Measurements from ENCODE around the gene APOL3.
"Not testable (repeated sequence)": the region's sequence is repeated elsewhere in the genome, so short reads cannot be mapped to it uniquely, and the experiment has no call there.

Gene APOL3, protein sequence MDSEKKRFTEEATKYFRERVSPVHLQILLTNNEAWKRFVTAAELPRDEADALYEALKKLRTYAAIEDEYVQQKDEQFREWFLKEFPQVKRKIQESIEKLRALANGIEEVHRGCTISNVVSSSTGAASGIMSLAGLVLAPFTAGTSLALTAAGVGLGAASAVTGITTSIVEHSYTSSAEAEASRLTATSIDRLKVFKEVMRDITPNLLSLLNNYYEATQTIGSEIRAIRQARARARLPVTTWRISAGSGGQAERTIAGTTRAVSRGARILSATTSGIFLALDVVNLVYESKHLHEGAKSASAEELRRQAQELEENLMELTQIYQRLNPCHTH

DNA sequence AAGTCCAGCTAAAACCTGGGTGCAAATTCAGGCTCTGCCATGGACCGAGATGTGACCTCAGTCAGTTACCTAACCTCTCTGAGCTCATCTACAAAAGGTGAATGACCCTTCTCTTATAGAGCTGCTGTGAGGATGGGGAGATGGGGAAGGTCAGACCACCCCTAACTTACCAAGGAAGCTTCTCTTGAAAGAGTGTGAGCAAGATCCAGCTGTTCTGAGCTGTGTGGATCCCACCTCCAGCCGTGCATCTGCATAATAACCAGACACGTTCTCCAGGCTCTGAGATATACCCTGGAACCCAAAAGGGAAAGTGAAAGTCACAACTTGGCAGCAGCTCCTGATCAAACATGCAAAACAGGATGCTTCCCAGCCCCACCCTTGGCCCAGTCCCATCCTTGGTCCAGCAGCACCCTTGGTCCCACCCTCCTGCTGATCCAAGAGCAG, at the start of gene APOL3:
Gene APOL3, minus strand, starts transcription at position 257 of the 444 bp plus-strand sequence. CDS start 11,700 bp downstream, outside the sequence.
- no peak for DNase-seq (ENCODE audit: insufficient read length, low spot score)
- no peak for FAIRE-seq

DNA sequence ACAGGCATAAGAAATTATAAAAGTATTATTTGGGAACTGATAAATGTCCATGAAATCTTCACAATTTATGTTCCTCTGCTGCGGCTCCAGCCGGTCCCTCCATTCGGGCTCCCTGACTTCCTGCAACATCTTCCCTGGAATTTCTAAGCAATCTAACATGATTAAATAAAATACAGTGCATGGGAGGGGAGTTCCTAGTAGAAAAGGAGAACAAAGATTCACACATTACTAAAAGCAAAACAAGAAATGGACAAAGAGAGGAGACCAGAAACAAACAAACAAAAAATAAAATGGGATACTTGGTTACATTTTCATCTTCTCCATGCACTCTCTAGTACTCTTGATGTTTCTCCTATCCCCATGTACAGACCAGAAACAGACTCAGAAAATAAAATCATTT, 49.7 kb upstream of the APOL3 start:
- no peak for DNase-seq (ENCODE audit: insufficient read length, low spot score)
- FAIRE-seq = no peak

DNA sequence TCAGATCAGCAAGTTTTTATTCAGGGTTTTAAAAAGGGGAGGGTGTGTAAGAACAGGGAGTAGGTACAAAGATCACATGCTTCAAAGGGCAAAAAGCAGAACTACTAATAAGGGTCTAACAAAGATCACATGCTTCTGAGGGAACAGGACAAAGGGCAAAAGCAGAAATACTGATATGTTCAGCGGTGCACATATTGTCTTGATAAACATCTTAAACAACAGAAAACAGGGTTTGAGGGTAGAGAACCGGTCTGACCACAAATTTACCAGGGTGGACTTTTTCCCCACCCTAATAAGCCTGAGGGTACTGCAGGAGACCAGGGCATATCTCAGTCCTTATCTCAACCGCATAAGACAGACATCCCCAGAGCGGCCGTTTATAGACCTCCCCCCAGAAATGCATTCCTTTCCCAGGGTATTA, 48.9 kb upstream of the APOL3 start:
- not testable (repeated sequence) for FAIRE-seq; DNase-seq (ENCODE audit: insufficient read length, low spot score)

DNA sequence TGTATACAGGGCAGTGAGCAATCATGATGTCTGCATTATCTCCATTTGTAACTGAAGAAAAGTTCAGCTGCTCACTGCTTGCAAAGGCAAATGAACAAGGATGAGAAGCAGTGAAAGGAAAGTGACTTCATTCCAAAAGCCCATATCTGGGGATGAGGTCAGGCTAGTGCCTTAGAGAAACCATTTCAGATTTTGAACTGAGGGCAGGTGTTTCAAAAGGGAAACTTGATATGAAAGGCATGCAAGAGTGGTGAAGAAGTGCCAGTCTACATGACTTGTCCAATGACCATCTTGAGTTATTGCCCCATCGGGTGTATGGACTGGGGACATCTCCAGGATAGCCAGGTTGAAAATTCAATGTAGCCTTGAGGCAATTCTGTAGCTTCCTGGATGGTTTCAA, 48.4 kb upstream of the APOL3 start:
- DNase-seq (ENCODE audit: insufficient read length, low spot score) (no peak), FAIRE-seq (no peak)

DNA sequence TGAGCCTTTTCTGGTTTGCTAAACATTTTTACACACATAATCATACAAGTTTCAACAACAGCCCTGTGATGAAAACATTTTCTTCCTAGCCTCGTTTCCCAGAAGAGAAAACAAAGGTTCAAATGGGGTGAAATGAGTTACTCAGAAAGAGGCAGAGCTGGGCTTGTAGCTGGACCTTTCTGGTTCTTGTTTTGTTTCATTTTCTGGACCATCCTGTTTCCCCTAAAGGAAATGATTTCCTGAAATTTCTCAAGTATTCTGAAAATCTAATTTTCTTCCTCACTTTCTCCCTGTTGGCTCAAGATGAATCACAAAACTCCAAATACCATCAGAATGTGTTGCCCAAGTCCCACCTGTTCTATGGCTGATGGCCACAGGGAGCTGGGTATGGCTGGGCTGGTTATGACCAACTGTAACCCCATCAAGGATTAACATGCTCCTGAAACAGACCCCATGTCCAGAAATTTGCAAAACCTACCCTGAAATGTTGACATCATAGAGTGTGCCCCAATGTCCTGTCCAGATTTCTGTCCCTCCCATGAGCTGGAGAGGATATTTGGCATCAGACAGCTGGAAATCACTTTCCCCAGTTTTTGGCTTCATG, 47.7 kb upstream of the APOL3 start:
- FAIRE-seq (no peak), DNase-seq (ENCODE audit: insufficient read length, low spot score) (no peak)

DNA sequence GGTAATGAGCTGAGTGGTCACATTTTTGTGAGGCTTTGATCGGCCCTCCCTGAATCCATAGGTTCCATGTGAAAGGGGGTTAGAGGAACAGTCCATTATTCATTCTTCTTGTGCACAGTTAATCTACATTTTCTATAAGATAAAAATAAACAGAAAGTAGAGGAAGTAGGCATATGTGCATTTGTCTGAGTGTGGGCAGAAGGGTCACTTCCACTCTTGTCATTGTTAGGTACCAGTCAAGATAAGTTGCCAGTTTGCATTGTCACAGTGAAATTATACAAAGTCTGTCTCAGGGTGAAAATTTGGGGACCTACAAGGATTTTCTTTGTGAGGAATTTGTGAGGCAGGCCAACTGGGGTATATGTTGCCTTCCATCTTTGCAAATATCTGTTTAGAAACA, 45.7 kb upstream of the APOL3 start:
- DNase-seq (ENCODE audit: insufficient read length, low spot score) (no peak), FAIRE-seq (no peak)

DNA sequence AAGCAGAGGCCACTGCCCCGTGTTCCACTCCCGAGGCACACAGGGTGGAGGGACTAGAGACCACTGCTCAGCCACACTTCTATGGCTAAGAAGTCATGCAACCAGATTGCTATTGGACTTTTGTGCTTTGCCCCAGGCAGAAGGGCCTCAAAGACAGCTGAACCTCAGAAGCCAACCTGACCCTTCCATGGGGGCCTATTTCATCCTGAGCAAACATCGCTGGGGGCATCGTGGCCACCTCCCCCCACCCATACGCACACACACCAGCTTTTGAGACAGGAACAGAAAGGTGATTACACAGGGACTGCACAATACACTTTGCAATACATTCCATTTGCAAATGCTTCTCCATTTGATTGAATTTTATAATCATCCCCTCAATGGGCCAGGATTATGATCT, 45.0 kb upstream of the APOL3 start:
- not testable (repeated sequence) for DNase-seq (ENCODE audit: insufficient read length, low spot score); FAIRE-seq

DNA sequence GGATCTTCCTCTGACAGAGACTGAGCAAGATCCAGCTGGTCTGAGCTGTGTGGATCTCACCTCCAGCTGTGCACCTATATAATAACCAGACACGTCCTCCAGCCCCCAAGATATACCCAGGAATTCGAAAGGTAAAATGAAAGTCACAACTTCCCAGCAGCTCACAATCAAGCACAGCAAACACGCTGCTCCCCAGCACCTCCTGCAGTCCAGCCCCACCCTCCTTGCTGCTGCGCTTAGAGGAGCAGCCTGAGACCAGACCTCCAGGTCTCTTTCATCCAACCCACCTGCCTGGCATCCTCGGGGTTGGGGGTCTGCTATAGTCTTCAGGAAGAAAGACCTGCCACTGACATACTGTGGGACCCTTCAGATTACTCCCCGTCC, 44.1 kb upstream of the APOL3 start:
- DNase-seq (ENCODE audit: insufficient read length, low spot score) (no peak), FAIRE-seq (no peak)

DNA sequence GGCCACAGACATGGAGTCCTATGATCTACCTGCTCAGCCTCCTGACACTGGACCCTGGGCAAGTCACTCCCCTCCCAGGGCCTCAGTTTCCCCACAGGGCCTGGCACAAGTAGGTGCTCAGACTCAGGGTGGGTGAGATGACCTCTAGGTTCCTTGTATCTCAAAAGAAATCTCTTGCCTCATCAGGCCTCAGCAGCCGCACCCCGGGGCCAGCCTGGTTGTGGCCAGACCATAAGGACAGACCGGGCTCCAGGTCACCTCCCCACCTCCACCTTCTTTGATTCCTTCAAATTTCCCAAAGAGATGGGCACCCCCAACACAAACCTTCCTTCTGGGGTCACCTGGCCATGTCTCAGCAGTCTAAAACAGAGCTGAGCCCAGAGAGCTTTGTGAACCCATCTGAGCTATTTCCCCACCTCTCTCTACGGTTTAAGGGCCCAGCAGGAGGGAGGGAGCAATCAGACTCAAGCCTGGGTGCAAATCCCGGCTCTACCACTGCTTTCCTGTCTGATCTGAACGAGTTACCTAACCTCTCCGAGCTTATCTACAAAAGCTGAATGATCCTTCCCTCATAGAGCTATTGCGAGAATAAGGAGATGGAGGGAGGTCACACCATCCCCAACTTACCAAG, 43.6 kb upstream of the APOL3 start:
- FAIRE-seq (no peak), DNase-seq (ENCODE audit: insufficient read length, low spot score) (no peak)

DNA sequence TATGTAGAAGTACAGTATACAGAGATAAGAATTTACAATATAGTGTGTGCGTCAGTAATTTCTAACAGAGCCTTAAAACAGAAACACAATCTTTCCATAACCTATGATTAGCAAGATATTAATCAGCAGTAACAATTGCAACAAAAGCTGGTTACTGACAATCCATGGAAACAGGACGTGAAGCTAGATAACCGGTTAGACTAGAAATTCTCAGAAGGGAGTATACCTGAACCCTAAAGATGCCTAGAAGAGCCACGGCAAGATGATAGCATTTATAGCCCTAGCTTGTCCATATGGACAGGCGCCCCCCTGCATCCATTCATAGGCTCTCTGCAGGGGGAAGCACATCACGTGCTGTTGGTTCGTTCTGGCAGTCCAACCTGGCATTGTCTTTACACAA, 42.9 kb upstream of the APOL3 start:
- FAIRE-seq; DNase-seq (ENCODE audit: insufficient read length, low spot score): not testable (repeated sequence)

DNA sequence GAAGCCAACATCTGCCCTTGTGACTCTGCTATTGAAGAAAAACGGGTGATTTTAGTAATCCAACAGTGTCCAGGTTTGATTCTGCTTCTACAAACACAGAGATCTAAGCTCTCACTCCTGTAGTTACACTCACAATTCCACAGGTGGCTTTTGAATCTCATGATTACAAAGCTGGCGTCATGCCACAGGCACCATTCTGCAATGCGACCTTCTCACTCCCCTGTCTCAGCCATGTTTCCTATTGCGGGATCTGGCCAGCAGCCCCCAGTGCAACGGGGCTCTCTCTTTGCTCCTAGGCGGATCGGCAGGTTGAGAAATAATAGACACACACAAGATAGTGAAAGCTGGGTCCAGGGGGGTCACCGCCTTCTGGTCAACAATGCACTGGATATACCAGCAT, 42.4 kb upstream of the APOL3 start:
- not testable (repeated sequence) for DNase-seq (ENCODE audit: insufficient read length, low spot score); FAIRE-seq

DNA sequence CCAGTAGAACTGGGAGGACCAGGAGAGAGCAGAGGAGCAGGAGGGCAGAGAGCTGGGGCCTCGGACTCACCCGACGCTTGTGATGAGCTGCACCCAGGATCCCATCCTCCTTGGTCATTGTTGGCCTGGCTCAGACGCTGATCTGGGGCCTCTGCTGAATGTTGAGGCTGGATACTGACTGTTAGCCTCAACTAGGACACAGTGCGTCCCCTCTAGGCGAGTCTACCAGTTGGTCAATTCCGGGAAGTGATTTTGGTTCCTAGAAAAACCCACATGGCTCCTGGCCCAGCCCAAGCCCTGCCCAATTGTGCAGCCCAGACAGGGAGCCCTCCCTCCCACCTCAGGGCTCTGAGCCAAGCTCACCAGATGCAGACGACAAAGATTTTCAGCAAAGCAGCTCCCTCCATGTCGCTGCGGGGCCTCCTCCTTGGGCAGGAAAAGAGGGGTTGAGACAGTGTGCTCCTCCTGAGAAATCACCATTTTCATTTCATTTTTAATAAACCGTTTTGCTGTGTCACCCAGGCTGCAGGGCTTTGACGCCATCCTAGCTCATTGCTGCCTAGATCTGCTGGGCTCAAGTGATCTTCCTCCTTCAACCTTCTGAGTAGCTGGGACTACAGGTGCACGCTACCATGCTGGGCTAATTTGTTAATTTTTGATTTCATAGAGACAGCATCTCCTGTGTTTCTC, 41.2 kb upstream of the APOL3 start, which contains the start of gene APOL4:
Gene APOL4, minus strand, starts transcription at position 180 of the 690 bp plus-strand sequence. Its CDS starts 75 bp downstream, at position 105.
- no peak for DNase-seq (ENCODE audit: insufficient read length, low spot score)
- FAIRE-seq = no peak

DNA sequence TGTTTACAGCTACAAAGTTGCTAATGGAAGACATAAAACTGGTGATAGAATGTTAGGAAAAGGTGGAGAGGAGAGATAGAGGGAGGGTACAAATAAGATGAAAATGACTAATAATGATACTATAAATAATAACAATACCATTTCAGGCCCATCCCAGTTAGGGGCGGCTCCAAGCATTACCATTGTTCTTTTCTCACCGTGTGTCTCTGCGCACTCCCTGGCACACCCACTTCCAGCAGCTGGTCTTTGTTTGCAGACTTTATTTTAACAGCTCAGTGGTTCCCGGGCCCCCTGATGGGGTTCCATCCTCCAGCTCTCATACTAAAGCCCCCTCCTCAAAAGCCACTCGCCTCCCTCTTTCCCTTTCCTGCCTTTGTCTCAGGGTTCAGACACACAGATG, 40.5 kb upstream of the APOL3 start:
- DNase-seq (ENCODE audit: insufficient read length, low spot score); FAIRE-seq: not testable (repeated sequence)

DNA sequence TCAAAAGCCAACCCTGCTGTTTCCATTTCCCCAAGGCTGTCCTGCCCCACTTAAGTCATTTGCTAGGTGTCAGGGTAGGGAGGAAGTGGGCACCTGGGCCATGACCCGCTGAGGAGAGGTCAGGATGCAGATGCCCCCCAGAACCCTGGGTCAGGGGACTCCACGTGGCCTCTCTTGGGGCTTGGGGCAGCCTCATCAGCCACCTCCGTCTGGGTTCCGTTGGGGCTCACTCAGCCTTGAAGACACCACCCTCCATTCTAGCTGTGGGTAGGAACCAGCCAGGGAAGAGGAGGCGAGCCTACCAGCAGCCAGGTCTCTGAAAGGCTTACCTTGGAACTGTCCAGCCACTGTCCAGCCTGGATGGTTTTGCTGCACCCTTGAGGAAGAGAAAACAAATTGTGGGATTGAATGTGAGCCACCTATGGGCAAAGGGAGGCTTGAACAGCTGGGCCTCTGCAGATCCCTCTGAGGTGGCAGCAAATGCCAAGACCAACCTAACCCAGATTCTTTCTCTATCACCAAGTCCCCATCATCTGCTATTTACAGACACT, 38.5 kb upstream of the APOL3 start:
- FAIRE-seq = no peak
- DNase-seq (ENCODE audit: insufficient read length, low spot score) = no peak

DNA sequence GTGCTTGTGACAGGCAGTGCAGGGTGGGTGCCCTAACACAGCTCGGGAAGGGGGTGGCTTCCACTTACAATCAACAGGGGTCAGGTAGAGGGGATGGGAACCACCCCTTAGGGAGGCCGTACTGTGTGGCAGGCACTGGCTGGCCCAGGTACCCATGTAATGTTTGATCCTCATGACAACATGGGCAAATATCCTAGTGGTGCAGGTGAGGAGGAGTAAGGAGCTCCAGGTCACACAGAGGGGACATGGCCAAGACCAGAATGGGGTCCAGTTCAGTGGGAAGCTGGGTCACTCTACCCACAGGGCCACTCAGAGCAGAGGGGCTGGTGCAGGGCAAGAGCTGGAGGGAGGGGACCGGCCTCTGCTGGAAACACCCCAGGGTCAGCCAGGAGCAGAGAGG, 38.0 kb upstream of the APOL3 start:
- FAIRE-seq (no peak), DNase-seq (ENCODE audit: insufficient read length, low spot score) (no peak)

DNA sequence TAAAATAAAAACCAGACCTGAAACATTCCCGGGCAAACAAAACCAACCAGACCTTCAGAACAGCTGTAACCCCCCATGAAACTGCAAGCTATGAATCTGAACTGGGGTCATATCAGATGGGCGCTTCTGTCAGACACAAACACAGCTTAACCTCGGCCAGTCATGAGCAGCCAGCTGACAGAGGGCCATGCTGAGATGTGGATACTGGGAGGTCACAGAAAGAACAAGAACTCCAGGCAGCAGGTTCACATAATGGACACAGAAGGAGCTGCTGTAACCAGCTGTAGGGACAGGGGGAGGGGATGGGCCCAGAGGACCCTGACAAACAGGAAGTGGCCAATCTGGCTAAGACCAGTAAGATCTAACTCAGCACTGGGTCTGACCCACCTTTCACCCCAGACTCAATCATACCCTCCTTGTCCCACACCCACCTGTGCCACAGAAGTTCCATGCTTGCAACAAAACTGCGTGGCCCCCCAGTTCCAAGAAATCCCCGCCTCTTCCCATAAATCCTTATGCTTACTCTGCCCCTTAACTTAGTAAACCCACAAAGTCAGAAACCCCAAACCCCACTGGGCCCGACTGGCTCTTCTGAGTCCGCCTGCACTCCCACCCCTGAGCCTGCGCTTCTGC, 37.1 kb upstream of the APOL3 start:
- FAIRE-seq = no peak

DNA sequence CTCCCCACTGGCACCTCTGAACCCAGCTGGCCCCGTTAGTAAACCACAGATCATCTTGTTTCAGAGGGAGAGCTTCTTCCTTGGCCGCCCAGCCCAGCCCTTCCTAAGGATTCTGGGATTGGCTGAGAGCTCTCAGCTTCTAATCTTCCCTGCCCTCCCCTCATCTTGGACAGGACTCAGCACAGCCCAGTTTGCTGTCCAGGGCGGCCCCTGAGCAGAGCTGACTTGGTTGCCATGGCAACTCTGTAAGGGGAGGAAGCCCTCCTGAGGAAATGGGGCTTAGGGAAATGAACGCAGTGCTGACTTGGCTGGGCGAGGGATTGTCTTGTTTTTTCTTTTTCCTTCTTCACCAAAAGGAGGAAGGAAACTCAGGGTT, 36.5 kb upstream of the APOL3 start:
- FAIRE-seq = no peak
- no peak for DNase-seq (ENCODE audit: insufficient read length, low spot score)

More for the DNA sequence above, 37.1 kb upstream of the APOL3 start:
- DNase-seq (ENCODE audit: insufficient read length, low spot score) = no peak

DNA sequence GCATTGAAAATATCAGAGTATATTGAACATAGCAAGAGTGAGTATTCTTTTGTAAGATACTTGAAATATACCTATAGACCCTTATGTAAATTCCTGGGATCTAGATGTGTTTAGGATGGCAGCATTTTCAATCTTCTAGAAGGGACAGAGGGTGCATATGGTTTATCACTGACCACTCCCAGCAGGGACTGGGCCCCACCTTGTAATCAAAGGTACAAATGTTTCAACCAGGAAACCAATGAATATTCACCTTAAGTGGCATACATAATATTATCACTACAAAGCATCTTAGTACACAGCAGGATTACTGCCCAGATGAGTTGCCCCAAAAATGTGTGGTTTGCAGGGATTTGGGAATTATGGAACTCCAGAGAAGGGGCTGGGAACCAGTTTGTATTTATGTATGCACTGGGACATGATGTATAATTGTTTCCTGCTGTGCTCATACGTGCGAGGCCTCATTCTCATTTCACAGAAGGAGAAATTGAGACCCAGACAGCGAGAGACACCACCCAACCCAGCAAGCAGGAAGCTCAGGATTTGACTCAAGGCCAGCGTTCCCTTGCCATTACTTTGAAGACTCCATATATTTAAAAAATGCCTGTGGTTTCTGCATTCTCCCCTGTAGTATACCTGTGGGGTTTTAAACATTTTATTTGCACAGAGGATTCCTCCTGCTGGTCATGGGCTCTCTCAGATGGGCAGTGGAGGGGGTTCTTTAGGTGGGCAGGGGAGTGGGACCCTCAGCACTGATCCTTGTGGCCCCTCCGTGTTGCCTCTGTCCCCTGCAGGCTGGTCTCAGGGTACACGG, 35.9 kb upstream of the APOL3 start:
- FAIRE-seq (no peak), DNase-seq (ENCODE audit: insufficient read length, low spot score) (no peak)

DNA sequence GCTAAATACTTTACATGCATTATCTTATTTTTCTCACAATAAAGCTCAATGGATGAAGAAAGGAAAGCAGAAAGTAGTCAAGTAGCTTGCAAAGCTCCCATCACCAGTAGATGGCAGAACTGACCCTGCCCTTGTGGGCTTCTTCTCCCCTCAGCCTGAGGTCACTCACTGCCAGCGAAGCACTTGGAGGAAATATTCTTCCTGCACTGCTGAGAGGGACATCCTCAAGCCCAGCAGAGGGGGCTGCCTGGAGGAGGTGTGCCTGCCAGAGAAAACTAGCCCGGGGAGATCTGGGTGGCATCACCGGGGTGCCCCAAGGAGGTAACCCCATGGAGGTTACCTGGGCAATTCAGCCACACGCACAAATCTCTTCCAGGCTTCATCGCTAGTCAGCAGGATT, 34.4 kb upstream of the APOL3 start:
- FAIRE-seq (no peak), DNase-seq (ENCODE audit: insufficient read length, low spot score) (peak; percentile 33)

DNA sequence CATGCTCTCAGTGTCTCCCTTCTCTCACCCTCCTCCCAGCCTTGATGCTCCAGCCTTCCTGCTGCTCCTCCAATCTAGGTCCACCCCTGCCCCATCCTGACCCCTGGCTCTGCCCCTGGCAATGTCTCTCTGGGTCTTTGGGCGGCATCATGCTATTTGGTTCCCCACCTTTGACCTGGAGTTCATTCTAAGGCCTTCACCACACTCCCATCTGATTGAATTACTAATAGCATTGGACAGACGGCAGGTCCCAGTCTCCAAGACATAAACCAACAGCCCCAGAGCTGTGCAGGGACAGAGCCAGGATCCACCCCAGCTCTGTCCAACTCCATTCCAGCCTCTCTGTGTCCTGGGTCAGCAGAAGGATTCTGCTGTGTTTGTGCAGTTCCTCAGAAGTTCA, 33.8 kb upstream of the APOL3 start:
- FAIRE-seq = no peak
- DNase-seq (ENCODE audit: insufficient read length, low spot score) = no peak
